ENCODE results near the gene RSPO1. TPM values are rescaled to one million over a fixed set of nuclear protein-coding genes. Genes with fewer than 3 reads are reported as not detected.

Gene RSPO1
- total RNA-seq, 1 donor = not detected

- no peak for TF ChIP-seq CTCF (IDR thresholded peaks at IDR 0.05; ENCODE audit: insufficient read depth, low read length)
- H3K4me3 ChIP-seq (ENCODE audit: low read depth, low read length) = no peak overlapping the region
- DNase-seq (ENCODE audit: low read depth) = no peak
Measured at GRCh38 chr1:37609002-37609401, 25.7 kb downstream of the RSPO1 start.

DNA sequence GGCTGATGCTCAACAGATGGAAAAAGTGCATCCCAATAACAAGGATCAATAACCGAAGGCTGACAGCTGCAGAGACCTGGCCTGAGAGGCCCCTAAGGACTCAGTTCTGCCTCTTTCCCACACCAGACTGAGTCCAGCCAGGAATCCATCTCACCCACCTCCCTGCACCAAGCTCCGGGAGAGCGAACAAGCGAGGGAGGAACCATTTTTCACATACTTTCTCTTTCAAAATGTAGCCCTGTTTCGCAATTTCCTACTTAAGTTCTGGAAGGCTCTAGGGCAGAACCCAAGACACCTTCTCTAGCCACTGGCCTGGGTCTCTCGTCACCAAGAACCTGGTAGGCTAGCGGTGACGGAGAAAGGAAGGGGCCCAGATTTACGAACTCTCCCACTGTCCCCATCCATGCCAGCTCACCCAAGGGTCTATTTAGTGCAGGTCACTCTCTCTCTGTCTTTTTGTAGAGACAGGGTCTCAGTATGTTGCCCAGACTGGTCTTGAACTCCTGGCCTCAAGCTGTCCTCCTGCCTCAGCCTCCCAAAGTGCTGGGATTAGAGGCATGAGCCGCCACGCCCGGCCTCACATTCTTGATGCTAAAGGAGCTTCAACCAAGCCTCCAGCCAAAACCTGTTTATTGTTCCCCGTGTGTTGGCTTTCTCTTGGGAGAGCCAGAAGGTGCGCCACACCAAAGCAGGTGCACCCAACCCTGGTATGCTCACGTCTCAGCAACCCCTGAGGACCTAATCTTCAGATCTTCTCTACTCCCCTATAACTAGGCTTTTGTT is 28.0 kb downstream of the RSPO1 start:
- no peak for TF ChIP-seq CTCF (IDR thresholded peaks at IDR 0.05; ENCODE audit: insufficient read depth, low read length)
- H3K4me3 ChIP-seq (ENCODE audit: low read depth, low read length) = no peak overlapping the region
- DNase-seq (ENCODE audit: low read depth) = peak; percentile 73

DNA sequence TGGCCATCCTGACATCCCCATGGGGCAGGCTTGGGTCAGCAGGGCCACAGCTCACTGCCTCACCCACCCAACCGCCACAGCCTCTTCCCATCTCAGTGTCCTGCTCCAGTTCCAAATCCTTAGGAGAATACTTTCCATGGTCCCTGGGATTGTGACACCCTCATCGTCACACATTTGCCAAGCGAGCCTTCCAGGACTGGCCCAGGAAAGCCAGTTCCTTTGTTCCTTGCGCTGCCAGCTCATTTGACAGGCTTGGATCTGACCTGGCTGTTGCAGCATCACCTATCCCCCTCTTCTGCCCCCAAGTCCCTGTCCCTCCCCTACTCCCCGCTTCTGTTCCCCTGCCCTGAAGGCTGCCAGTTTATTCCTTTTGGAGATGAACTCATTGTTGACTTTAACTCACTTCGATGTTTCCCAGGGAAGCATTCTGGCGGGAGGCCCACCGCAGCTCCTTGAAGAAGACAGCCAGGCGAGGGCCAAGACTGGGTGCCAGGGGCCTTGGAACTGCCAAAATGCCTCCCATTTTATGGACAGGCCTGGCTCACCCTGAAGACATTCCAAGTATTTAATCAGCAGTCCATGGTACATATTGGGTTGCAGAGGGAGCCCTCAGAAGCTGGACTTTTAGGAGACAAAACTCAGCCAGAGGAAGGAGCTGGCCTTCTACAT is 28.8 kb downstream of the RSPO1 start:
- no peak overlapping the region for H3K4me3 ChIP-seq (ENCODE audit: low read depth, low read length)
- TF ChIP-seq CTCF (IDR thresholded peaks at IDR 0.05; ENCODE audit: insufficient read depth, low read length) = no peak
- peak; percentile 61 for DNase-seq (ENCODE audit: low read depth)

DNA sequence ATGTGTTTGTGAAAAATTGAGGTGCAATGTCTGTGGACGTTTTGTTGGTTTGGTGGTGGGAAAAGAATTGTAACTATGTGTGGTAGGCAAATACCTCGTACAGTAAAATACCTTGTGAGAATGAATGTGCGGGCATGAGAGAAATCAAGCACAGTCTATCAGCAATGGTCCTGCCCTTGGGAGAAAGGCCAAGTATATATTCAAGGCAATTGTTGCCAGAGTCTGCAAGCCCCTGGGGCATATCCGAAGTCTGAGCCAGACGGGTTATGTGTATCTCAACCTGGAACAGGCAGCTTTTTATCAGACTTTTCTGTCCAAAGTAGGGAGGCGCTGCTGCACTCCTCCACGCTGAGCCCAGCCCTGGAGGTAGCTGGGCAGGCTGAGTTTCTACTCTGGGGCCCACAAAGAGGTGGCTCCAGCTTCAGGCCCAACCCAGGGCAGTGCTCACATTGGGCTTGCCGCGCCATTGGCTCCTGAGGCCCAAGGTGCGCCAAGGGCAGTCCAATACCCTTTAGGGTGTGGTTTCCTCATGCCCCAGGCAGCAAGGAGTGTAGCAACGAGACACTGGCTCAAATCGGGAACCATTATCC is 29.5 kb downstream of the RSPO1 start:
- H3K4me3 ChIP-seq (ENCODE audit: low read depth, low read length) = no peak overlapping the region
- TF ChIP-seq CTCF (IDR thresholded peaks at IDR 0.05; ENCODE audit: insufficient read depth, low read length) = no peak
- DNase-seq (ENCODE audit: low read depth) = peak; percentile 28

- H3K4me3 ChIP-seq (ENCODE audit: low read depth, low read length) = no peak overlapping the region
- TF ChIP-seq CTCF (IDR thresholded peaks at IDR 0.05; ENCODE audit: insufficient read depth, low read length) = peak; percentile 76
- peak; percentile 44 for DNase-seq (ENCODE audit: low read depth)
Measured at GRCh38 chr1:37602750-37603694, 31.7 kb downstream of the RSPO1 start.

- no peak for DNase-seq (ENCODE audit: low read depth)
- H3K4me3 ChIP-seq (ENCODE audit: low read depth, low read length) = no peak overlapping the region
- no peak for TF ChIP-seq CTCF (IDR thresholded peaks at IDR 0.05; ENCODE audit: insufficient read depth, low read length)
Measured at GRCh38 chr1:37601441-37601840, 33.3 kb downstream of the RSPO1 start.
